HT1080 (cell line): ENCODE results near the gene FBXO9. TPM values are rescaled to one million over a fixed set of nuclear protein-coding genes. Genes with fewer than 3 reads are reported as not detected.

Experiments used
- DNase-seq: peaks from one replicate; pipeline ENCODE4 v3.0.0-alpha.2; 2015; ENCODE audit warnings: low read depth
- small RNA-seq: library from RNA; depleted of rRNA; stranded (forward); fragments of <200 nt; gene quantifications from one replicate; pipeline ENCODE3, GENCODE V24; 2014
- total RNA-seq: library from RNA; depleted of rRNA; stranded (reverse); fragments of >200 nt; shearing (Covaris generic); gene quantifications from 2 replicates; pipeline ENCODE4 v1.2.3, GENCODE V29; 2014; rRNA removed

FBXO9 gene
- total RNA-seq, 1 experiment from 2014 or later, result 33.9 TPM

- DNase-seq, result no peak
These were observed 68.8 kb downstream of the FBXO9 start for GRCh38 chr6:53133961-53134360.

- DNase-seq, result no peak
These were observed 69.5 kb downstream of the FBXO9 start for GRCh38 chr6:53134601-53135235.

- DNase-seq, result no peak
These were observed 70.9 kb downstream of the FBXO9 start for GRCh38 chr6:53136000-53136609.

DNA sequence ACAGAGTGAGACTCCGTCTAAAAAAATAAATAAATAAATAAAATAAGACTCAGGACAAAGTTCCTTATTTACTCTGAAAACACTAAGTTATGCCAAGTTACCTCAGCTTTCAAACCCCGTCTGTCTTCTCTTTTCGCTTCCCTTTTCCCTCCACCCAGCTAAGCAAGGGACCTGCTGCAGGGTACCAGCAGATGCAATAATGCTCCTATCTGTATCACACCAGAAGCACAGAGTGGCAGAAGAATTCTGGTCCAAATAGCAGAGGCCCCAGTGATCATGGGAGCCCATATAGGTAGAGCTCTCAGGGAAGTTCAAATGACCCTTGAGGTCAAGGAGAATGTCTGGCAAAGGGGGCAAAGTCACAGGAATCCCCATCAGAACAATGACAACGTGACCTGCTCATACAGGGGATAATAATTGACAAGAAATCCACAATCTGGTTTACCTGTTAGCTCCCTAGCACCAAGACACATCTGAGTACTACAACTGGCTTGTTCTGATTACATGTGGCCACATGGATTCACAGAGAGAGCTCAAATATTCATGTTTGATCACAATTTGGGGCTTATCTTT, 74.7 kb downstream of the FBXO9 start:
- DNase-seq, result no peak

DNA sequence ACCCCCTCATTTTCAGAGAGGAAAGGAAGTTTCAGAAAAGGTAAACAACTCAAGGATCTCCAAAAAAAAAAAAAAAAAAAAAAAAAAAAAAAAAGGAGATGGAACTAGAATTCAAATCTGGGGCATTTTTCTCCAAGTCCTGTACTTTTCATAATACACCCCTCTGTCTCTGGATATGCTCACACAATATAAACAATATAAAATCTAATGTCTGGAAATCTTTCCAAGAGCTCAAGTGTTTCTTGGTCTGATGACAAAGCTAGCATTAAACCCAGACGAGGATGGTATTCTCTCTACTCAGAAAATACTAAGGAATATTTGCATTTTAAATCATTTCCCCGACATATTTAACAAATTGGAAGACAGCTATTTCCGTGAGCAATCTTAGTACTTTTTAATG, 77.6 kb downstream of the FBXO9 start:
- DNase-seq, result no peak

DNA sequence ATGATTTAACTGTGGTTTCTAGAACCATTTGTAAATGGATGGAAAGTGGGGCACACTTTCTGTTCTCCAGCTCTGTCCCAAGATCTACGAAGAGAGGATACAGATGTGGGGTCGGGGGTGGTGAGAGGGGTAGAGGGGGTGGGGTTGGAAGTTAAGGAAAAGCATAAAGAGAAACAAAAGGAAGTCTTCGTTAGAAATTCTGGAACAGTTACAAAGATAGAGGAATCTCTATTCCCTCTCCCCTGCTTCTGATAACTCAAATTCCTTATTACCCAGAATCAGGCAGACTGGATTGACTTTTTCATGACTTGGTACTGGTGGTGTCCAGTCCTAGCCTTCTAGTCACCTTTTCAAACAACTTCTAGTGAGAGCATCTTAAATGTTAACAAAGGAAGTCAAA, 78.5 kb downstream of the FBXO9 start:
- no peak for DNase-seq

GRCh38 chr6:53144802-53145201, 79.6 kb downstream of the FBXO9 start:
- no peak for DNase-seq

DNA sequence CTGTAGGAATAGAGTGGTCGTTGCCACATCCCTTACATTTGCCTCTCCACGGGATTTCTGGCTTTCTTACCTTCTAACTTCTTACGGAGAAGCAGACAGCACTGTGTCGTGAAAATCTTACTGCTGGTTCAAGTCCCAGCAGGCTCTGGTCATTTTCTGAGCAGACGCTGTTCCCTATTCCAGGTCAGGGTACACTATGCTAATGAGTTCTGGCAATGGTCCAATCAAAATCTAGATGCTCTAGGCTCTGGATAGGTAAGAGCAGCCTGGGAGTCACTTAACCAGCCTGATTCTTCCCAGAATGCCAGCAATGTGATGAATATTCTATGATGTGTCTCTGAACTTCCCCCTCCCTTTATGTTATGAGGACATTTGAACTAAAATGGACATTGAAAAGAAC, 83.5 kb downstream of the FBXO9 start, which contains the start of gene GCM1:
TSS of gene GCM1 (minus strand) at position 158 of the 400 bp plus-strand sequence. CDS start 3,209 bp downstream, outside the sequence.
- DNase-seq, result no peak

Small RNAs within 50 kb of the gene (small RNA-seq; reads per million reads assigned to genes)
- not detected for gene RN7SL244P

Other genes starting within 250 kb of the FBXO9 start
- gene GSTA5, start 224.6 kb upstream of the FBXO9 start, total RNA-seq, result not detected in 2 replicates
- not detected in 2 replicates for gene GSTA3, start 155.7 kb upstream of the FBXO9 start, total RNA-seq
- 0.20 TPM in 1 of 2 replicates, not detected in the other for gene GSTA4, start 70.1 kb upstream of the FBXO9 start, total RNA-seq
- 13.7 and 17.6 TPM in 2 replicates for gene CILK1, start 3.6 kb upstream of the FBXO9 start, total RNA-seq
- not detected in 2 replicates for gene GCM1, start 83.4 kb downstream of the FBXO9 start, total RNA-seq